ENCODE measurements around the gene MESP2.

The MESP2 gene

GRCh38 chr15:89803941-89804800 is 28.0 kb downstream of the MESP2 start:
- peak in 1 of 2 donors; percentile 36 for DNase-seq (ENCODE audit: low read depth in 2 of 2)
- no peak for TF ChIP-seq CTCF (IDR thresholded peaks at IDR 0.05; ENCODE audit: low read depth, low read length)
- no peak overlapping the region for H3K4me3 ChIP-seq (replicated peaks in 1 of 2; ENCODE audit: low read depth in 2 of 2, low read length in 2 of 2)

GRCh38 chr15:89805241-89806209 is 29.4 kb downstream of the MESP2 start:
- TF ChIP-seq CTCF (IDR thresholded peaks at IDR 0.05; ENCODE audit: low read depth, low read length): no peak
- no peak for DNase-seq (ENCODE audit: low read depth in 2 of 2)
- no peak overlapping the region for H3K4me3 ChIP-seq (replicated peaks in 1 of 2; ENCODE audit: low read depth in 2 of 2, low read length in 2 of 2)

- H3K4me3 ChIP-seq (replicated peaks in 1 of 2; ENCODE audit: low read depth in 2 of 2, low read length in 2 of 2): no peak overlapping the region
- TF ChIP-seq CTCF (IDR thresholded peaks at IDR 0.05; ENCODE audit: low read depth, low read length): no peak
- no peak for DNase-seq (ENCODE audit: low read depth in 2 of 2)
These were observed 30.1 kb downstream of the MESP2 start for GRCh38 chr15:89806210-89806558.

- TF ChIP-seq CTCF (IDR thresholded peaks at IDR 0.05; ENCODE audit: low read depth, low read length): no peak
- no peak for DNase-seq (ENCODE audit: low read depth in 2 of 2)
These were observed 30.7 kb downstream of the MESP2 start for GRCh38 chr15:89806559-89807550.

GRCh38 chr15:89807689-89808088 is 31.6 kb downstream of the MESP2 start:
- DNase-seq (ENCODE audit: low read depth in 2 of 2): no peak
- TF ChIP-seq CTCF (IDR thresholded peaks at IDR 0.05; ENCODE audit: low read depth, low read length): no peak
- no peak overlapping the region for H3K4me3 ChIP-seq (replicated peaks in 1 of 2; ENCODE audit: low read depth in 2 of 2, low read length in 2 of 2)

More at GRCh38 chr15:89806559-89807550, 30.7 kb downstream of the MESP2 start:
- H3K4me3 ChIP-seq (replicated peaks in 1 of 2; ENCODE audit: low read depth in 2 of 2, low read length in 2 of 2): no peak overlapping the region

Data from cardiac fibroblast (primary cell).